Esophagus squamous epithelium (tissue), 4 donors: Measurements from ENCODE around the gene COL16A1.

Experiments used
- POLR2A ChIP-seq, 4 donors: fragments of 450-650 bp; IDR thresholded peaks; one replicate each; pipeline ENCODE4 v1.6.1; 2017; ENCODE audit warnings: antibody characterized with exemption in 4 of 4, mild to moderate bottlenecking in 4 of 4, moderate library complexity in 3 of 4
- TF ChIP-seq, protein P1 (sequence below), 6 experiments: fragments of 450-650 bp in 4 of 6; fragments of 200-600 bp in 2 of 6; sonication (generic) in 2 of 6; IDR thresholded peaks; one replicate each; pipeline ENCODE4 v1.5.1; 2016 to 2019; ENCODE audit warnings: antibody characterized with exemption in 6 of 6, mild to moderate bottlenecking in 4 of 6, moderate library complexity in 4 of 6

- TF ChIP-seq, protein P1, sequence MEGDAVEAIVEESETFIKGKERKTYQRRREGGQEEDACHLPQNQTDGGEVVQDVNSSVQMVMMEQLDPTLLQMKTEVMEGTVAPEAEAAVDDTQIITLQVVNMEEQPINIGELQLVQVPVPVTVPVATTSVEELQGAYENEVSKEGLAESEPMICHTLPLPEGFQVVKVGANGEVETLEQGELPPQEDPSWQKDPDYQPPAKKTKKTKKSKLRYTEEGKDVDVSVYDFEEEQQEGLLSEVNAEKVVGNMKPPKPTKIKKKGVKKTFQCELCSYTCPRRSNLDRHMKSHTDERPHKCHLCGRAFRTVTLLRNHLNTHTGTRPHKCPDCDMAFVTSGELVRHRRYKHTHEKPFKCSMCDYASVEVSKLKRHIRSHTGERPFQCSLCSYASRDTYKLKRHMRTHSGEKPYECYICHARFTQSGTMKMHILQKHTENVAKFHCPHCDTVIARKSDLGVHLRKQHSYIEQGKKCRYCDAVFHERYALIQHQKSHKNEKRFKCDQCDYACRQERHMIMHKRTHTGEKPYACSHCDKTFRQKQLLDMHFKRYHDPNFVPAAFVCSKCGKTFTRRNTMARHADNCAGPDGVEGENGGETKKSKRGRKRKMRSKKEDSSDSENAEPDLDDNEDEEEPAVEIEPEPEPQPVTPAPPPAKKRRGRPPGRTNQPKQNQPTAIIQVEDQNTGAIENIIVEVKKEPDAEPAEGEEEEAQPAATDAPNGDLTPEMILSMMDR (IDR thresholded peaks at IDR 0.05) = no peak
- TF ChIP-seq POLR2A (IDR thresholded peaks at IDR 0.05) = no peak
These were observed 2.7 kb upstream of the COL16A1 start for GRCh38 chr1:31706384-31707058.
